ENCODE results near the gene PKDREJ. TPM values are rescaled to one million over a fixed set of nuclear protein-coding genes. Genes with fewer than 3 reads are reported as not detected.

The PKDREJ gene
- total and polyA plus RNA-seq, 2 experiments from 2014 or later, result not detected

GRCh38 chr22:46295277-46295971 is 32.3 kb upstream of the PKDREJ start:
- TF ChIP-seq POLR2AphosphoS5 (IDR thresholded peaks at IDR 0.05; ENCODE audit: low read depth) (peak; percentile 22; the same call in 1 of the 2 replicates), NANOG (IDR thresholded peaks at IDR 0.05; ENCODE audit: borderline replicate concordance) (no peak)
- TF ChIP-seq, protein P1, sequence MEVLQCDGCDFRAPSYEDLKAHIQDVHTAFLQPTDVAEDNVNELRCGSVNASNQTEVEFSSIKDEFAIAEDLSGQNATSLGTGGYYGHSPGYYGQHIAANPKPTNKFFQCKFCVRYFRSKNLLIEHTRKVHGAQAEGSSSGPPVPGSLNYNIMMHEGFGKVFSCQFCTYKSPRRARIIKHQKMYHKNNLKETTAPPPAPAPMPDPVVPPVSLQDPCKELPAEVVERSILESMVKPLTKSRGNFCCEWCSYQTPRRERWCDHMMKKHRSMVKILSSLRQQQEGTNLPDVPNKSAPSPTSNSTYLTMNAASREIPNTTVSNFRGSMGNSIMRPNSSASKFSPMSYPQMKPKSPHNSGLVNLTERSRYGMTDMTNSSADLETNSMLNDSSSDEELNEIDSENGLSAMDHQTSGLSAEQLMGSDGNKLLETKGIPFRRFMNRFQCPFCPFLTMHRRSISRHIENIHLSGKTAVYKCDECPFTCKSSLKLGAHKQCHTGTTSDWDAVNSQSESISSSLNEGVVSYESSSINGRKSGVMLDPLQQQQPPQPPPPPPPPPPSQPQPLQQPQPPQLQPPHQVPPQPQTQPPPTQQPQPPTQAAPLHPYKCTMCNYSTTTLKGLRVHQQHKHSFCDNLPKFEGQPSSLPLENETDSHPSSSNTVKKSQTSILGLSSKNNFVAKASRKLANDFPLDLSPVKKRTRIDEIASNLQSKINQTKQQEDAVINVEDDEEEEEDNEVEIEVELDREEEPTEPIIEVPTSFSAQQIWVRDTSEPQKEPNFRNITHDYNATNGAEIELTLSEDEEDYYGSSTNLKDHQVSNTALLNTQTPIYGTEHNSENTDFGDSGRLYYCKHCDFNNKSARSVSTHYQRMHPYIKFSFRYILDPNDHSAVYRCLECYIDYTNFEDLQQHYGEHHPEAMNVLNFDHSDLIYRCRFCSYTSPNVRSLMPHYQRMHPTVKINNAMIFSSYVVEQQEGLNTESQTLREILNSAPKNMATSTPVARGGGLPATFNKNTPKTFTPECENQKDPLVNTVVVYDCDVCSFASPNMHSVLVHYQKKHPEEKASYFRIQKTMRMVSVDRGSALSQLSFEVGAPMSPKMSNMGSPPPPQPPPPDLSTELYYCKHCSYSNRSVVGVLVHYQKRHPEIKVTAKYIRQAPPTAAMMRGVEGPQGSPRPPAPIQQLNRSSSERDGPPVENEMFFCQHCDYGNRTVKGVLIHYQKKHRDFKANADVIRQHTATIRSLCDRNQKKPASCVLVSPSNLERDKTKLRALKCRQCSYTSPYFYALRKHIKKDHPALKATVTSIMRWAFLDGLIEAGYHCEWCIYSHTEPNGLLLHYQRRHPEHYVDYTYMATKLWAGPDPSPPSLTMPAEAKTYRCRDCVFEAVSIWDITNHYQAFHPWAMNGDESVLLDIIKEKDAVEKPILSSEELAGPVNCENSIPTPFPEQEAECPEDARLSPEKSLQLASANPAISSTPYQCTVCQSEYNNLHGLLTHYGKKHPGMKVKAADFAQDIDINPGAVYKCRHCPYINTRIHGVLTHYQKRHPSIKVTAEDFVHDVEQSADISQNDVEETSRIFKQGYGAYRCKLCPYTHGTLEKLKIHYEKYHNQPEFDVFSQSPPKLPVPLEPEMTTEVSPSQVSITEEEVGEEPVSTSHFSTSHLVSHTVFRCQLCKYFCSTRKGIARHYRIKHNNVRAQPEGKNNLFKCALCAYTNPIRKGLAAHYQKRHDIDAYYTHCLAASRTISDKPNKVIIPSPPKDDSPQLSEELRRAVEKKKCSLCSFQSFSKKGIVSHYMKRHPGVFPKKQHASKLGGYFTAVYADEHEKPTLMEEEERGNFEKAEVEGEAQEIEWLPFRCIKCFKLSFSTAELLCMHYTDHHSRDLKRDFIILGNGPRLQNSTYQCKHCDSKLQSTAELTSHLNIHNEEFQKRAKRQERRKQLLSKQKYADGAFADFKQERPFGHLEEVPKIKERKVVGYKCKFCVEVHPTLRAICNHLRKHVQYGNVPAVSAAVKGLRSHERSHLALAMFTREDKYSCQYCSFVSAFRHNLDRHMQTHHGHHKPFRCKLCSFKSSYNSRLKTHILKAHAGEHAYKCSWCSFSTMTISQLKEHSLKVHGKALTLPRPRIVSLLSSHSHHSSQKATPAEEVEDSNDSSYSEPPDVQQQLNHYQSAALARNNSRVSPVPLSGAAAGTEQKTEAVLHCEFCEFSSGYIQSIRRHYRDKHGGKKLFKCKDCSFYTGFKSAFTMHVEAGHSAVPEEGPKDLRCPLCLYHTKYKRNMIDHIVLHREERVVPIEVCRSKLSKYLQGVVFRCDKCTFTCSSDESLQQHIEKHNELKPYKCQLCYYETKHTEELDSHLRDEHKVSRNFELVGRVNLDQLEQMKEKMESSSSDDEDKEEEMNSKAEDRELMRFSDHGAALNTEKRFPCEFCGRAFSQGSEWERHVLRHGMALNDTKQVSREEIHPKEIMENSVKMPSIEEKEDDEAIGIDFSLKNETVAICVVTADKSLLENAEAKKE (CRISPR knock-in tag; IDR thresholded peaks at IDR 0.05), result no peak
- peaks cover 2% of the 10 kb centered on the region; the same call in 1 of the 3 replicates for H3K9me3 Mint-ChIP-seq
- H3K36me3 ChIP-seq (ENCODE audit: insufficient read depth), result no peaks in the 10 kb centered on the region
- H3K4me1 Mint-ChIP-seq, result peaks cover 19% of the 10 kb centered on the region
- peaks cover 10% of the 10 kb centered on the region for H3K4me1 ChIP-seq (ENCODE audit: insufficient read depth)
- peaks cover 25% of the 10 kb centered on the region for H3K36me3 Mint-ChIP-seq (ENCODE audit: low read depth)
- H3K9me2 ChIP-seq (ENCODE audit: insufficient read depth), result no peaks in the 10 kb centered on the region
- DNase-seq (ENCODE audit: low spot score) (no peak), ATAC-seq (no peak)
- peak overlapping the region; percentile 94 for H3K4me3 ChIP-seq
- H3K4me3 Mint-ChIP-seq, result peak overlapping the region; percentile 90
- H4K20me1 ChIP-seq (replicated peaks; ENCODE audit: insufficient read depth), result peaks cover 7% of the 10 kb centered on the region; the same call in 1 of the 2 replicates
- no peak overlapping the region for H3K27ac Mint-ChIP-seq
- peak overlapping the region; percentile 91 for H3K4me2 ChIP-seq
- H3K79me2 ChIP-seq (replicated peaks; ENCODE audit: insufficient read depth), result peaks cover 19% of the 10 kb centered on the region
- H3F3A ChIP-seq (replicated peaks; ENCODE audit: low read depth), result no peaks in the 10 kb centered on the region; the same call in 1 of the 2 replicates
- no peaks in the 10 kb centered on the region for H3K27me3 ChIP-seq (ENCODE audit: insufficient read depth)
- peak overlapping the region; percentile 99; the same call in 1 of the 2 replicates for H2AFZ ChIP-seq
- H3K27ac ChIP-seq (ENCODE audit: low read depth), result peak overlapping the region; percentile 87; the same call in 1 of the 2 replicates
- H3K27me3 Mint-ChIP-seq (ENCODE audit: insufficient read depth, low read depth, poor library complexity), result peaks cover 20% of the 10 kb centered on the region

DNA sequence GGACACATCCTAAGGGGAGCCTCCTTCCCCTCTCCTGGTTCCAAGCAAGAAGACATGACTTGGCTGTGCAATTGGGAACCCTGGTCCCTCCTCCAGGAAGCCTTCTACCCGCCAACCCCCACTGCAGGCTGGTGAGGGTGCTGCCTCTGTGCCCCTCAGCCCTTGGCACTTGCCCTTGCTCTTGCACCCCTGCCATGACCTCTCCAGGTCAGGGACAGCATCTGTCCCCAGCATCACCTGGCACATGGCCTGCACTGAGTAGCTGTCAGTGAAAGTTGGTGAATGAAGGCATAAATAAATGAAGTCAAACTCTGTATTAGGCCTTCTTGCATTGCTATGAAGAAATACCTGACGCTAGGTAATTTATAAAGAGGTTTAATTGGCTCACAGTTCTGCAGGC is 31.6 kb upstream of the PKDREJ start:
- Histone ChIP-seq H3K4me3 (no peak overlapping the region), H3K27me3 (ENCODE audit: insufficient read depth) (no peaks in the 10 kb centered on the region), H3K27ac (ENCODE audit: low read depth) (no peak overlapping the region), H3K36me3 (ENCODE audit: insufficient read depth) (no peaks in the 10 kb centered on the region), H4K20me1 (replicated peaks; ENCODE audit: insufficient read depth) (peaks cover 4% of the 10 kb centered on the region; the same call in 1 of the 2 replicates), H3K4me2 (no peak overlapping the region), H2AFZ (no peak overlapping the region), H3K79me2 (replicated peaks; ENCODE audit: insufficient read depth) (peaks cover 19% of the 10 kb centered on the region), H3K4me1 (ENCODE audit: insufficient read depth) (peaks cover 10% of the 10 kb centered on the region), H3K9me2 (ENCODE audit: insufficient read depth) (no peaks in the 10 kb centered on the region), H3F3A (replicated peaks; ENCODE audit: low read depth) (no peaks in the 10 kb centered on the region; the same call in 1 of the 2 replicates)
- Mint-ChIP-seq H3K27ac (no peak overlapping the region), H3K36me3 (ENCODE audit: low read depth) (peaks cover 22% of the 10 kb centered on the region), H3K4me3 (peak overlapping the region; percentile 90), H3K9me3 (peaks cover 2% of the 10 kb centered on the region; the same call in 1 of the 3 replicates), H3K27me3 (ENCODE audit: insufficient read depth, low read depth, poor library complexity) (peaks cover 20% of the 10 kb centered on the region), H3K4me1 (peaks cover 19% of the 10 kb centered on the region)
- no peak for DNase-seq (ENCODE audit: low spot score)
- no peak for ATAC-seq
- TF ChIP-seq STAT1 (IDR thresholded peaks at IDR 0.05; ENCODE audit: unreplicated experiment) (no peak), JUNB (IDR thresholded peaks at IDR 0.05; ENCODE audit: unreplicated experiment) (no peak), CTCF (conservative IDR thresholded peaks at IDR 0.05; ENCODE audit: low read depth in 2 of 2) (no peak), CREB1 (CRISPR knock-in tag; IDR thresholded peaks at IDR 0.05; ENCODE audit: low read depth) (no peak), POLR2AphosphoS5 (IDR thresholded peaks at IDR 0.05; ENCODE audit: low read depth) (no peak)

Data from GM23338 (cell line).